Natural killer cell (primary cell): ENCODE results near the gene SIAH1. TPM values are rescaled to one million over a fixed set of nuclear protein-coding genes. Genes with fewer than 3 reads are reported as not detected.
"Not testable (repeated sequence)": the region's sequence is repeated elsewhere in the genome, so short reads cannot be mapped to it uniquely, and the experiment has no call there.

ENCODE experiments used
- ATAC-seq, 3 donors: fragments of 150-1000 bp in 2 of 3; fragments of 200-7000 bp in 1 of 3; cut with Tn5 transposase; 1 replicate in 1 of 3; 2 replicates in 2 of 3; pipeline ENCODE4 v1.10.0; 2021; ENCODE audit warnings: mild to moderate bottlenecking in 2 of 3, moderate library complexity in 2 of 3
- DNase-seq, 2 donors: peaks; one replicate each; pipeline versions ENCODE4 v3.0.0 to v3.0.0-alpha.2; 2013 to 2021; ENCODE audit warnings: mixed read lengths in 1 of 2
- H3K27ac ChIP-seq: one replicate; pipeline ENCODE4 v1.5.1; 2013; ENCODE audit warnings: mild to moderate bottlenecking, low read length
- H3K27me3 ChIP-seq: one replicate; pipeline ENCODE4 v1.6.1; 2013; ENCODE audit warnings: low read length; ENCODE audit not compliant: control insufficient read depth, insufficient read depth
- H3K36me3 ChIP-seq: one replicate; pipeline ENCODE4 v1.6.1; 2013; ENCODE audit warnings: low read length; ENCODE audit not compliant: control insufficient read depth, insufficient read depth
- H3K4me1 ChIP-seq: one replicate; pipeline ENCODE4 v1.6.1; 2013; ENCODE audit warnings: low read length; ENCODE audit not compliant: control insufficient read depth, insufficient read depth
- H3K4me3 ChIP-seq: one replicate; pipeline ENCODE4 v1.5.1; 2013; ENCODE audit warnings: low read length
- H3K9me3 ChIP-seq: one replicate; pipeline ENCODE4 v1.6.1; 2013; ENCODE audit warnings: low read length; ENCODE audit not compliant: control insufficient read depth, insufficient read depth
- H3K27ac Mint-ChIP-seq, 2 donors: one replicate each; pipeline ENCODE4 v1.8.0; 2022; ENCODE audit warnings: mild to moderate bottlenecking in 2 of 2, mixed read lengths in 2 of 2, moderate library complexity in 1 of 2
- H3K27me3 Mint-ChIP-seq, 2 donors: one replicate each; pipeline ENCODE4 v1.8.0; 2022; ENCODE audit warnings: low read depth in 2 of 2, mixed read lengths in 2 of 2
- H3K36me3 Mint-ChIP-seq: one replicate; pipeline ENCODE4 v1.8.0; 2022; ENCODE audit warnings: mixed read lengths
- H3K4me1 Mint-ChIP-seq, 2 donors: one replicate each; pipeline ENCODE4 v1.8.0; 2022; ENCODE audit warnings: mixed read lengths in 2 of 2
- H3K4me3 Mint-ChIP-seq: one replicate; pipeline ENCODE4 v1.8.0; 2022; ENCODE audit warnings: mild to moderate bottlenecking, moderate library complexity, mixed read lengths
- H3K9me3 Mint-ChIP-seq, 2 donors: one replicate each; pipeline ENCODE4 v1.8.0; 2022; ENCODE audit warnings: mixed read lengths in 2 of 2
- CTCF ChIP-seq: fragments of 200-600 bp; IDR thresholded peaks from one replicate; pipeline ENCODE4 v1.8.0; 2022; ENCODE audit warnings: antibody characterized with exemption
- WGBS: methylation state at CpG from one replicate; pipeline ENCODE4 v1.1.7; 2013; ENCODE audit warnings: missing lambda C conversion rate; ENCODE audit not compliant: insufficient coverage; 5-methylcytosine and 5-hydroxymethylcytosine counted together
- intact Hi-C: fragments of 100-400 bp; cut with micrococcal nuclease; formaldehyde crosslinking; loops from one replicate; pipeline ENCODE4 v1.14.2; 2022
- total RNA-seq, 4 donors: library from RNA; stranded (reverse); fragments of 120-200 nt in 1 of 4; gene quantifications; one replicate each; pipeline versions ENCODE4 v1.2.3 to v1.2.4, GENCODE V29; 2013 to 2022

The SIAH1 gene
- total RNA-seq, 3 donors from 2014 or later (not counting 1 experiment from before 2014, with no cell fraction given) = 52.9 to 57.7 (median 55.5) TPM

GRCh38 chr16:48373258-48374029, 11.8 kb downstream of the SIAH1 start:
- no peak overlapping the region for H3K4me3 ChIP-seq
- no peaks in the 10 kb centered on the region for H3K27me3 ChIP-seq
- H3K9me3 ChIP-seq = no peaks in the 10 kb centered on the region
- no peak for ATAC-seq
- no peaks in the 10 kb centered on the region for H3K36me3 ChIP-seq
- H3K4me1 ChIP-seq = peaks cover 3% of the 10 kb centered on the region
- H3K27me3 Mint-ChIP-seq = no peaks in the 10 kb centered on the region
- H3K4me3 Mint-ChIP-seq = no peak overlapping the region
- TF ChIP-seq CTCF = no peak
- no peak overlapping the region for H3K27ac ChIP-seq
- intact Hi-C loops = no loop called here
- DNase-seq = no peak
- H3K27ac Mint-ChIP-seq = no peak overlapping the region
- no peaks in the 10 kb centered on the region for H3K36me3 Mint-ChIP-seq
- WGBS = 92% methylated on average over 4 of the region's 4 CpGs
- peaks cover 10 to 17% of the 10 kb centered on the region in 2 donors for H3K4me1 Mint-ChIP-seq
- H3K9me3 Mint-ChIP-seq = no peaks in the 10 kb centered on the region

DNA sequence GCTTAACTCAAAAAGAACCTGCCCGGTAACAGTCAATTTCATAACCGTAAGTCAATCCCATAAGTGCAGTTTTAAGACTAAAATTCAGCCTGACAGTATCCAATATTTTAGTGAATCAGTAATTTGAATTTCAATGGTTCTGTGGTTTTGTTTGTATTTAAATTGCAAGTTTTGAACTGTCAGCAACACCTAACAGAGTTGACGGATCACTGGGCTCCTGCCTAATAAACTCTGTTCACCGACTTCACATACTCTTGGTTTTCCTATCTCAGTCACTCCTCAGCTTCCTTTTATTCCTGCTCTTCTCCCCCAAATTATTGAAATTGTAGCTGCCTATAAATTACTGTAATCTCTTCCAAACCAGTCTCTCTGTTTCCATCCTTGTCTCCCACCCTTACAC, 12.5 kb downstream of the SIAH1 start:
- H3K27ac ChIP-seq = no peak overlapping the region
- H3K36me3 ChIP-seq = no peaks in the 10 kb centered on the region
- no peak overlapping the region for H3K4me3 ChIP-seq
- H3K27me3 Mint-ChIP-seq = no peaks in the 10 kb centered on the region
- H3K9me3 Mint-ChIP-seq = no peaks in the 10 kb centered on the region
- DNase-seq (no peak), ATAC-seq (no peak)
- H3K36me3 Mint-ChIP-seq = no peaks in the 10 kb centered on the region
- no peaks in the 10 kb centered on the region for H3K9me3 ChIP-seq
- H3K4me1 Mint-ChIP-seq = peaks cover 5 to 11% of the 10 kb centered on the region in 2 donors
- no peaks in the 10 kb centered on the region for H3K27me3 ChIP-seq
- intact Hi-C loops = no loop called here
- 93% methylated on average over 4 of the region's 4 CpGs for WGBS
- no peak for TF ChIP-seq CTCF
- no peaks in the 10 kb centered on the region for H3K4me1 ChIP-seq
- H3K4me3 Mint-ChIP-seq = no peak overlapping the region
- H3K27ac Mint-ChIP-seq = no peak overlapping the region

- H3K4me3 Mint-ChIP-seq = no peak overlapping the region
- H3K4me1 ChIP-seq = peaks cover 7% of the 10 kb centered on the region
- no peaks in the 10 kb centered on the region for H3K27me3 ChIP-seq
- no peaks in the 10 kb centered on the region for H3K36me3 ChIP-seq
- TF ChIP-seq CTCF = no peak
- no peaks in the 10 kb centered on the region for H3K9me3 ChIP-seq
- H3K9me3 Mint-ChIP-seq = no peaks in the 10 kb centered on the region
- H3K4me3 ChIP-seq = no peak overlapping the region
- no peak overlapping the region for H3K27ac Mint-ChIP-seq
- no peaks in the 10 kb centered on the region for H3K36me3 Mint-ChIP-seq
- ATAC-seq (no peak), DNase-seq (no peak)
- H3K27me3 Mint-ChIP-seq = no peaks in the 10 kb centered on the region
- intact Hi-C loops = no loop called here
- no peak overlapping the region for H3K27ac ChIP-seq
- H3K4me1 Mint-ChIP-seq = peaks cover 18 to 24% of the 10 kb centered on the region in 2 donors
These were observed 13.8 kb downstream of the SIAH1 start for GRCh38 chr16:48371393-48371780.

- H3K9me3 ChIP-seq, H3K27me3 ChIP-seq, DNase-seq, H3K4me1 ChIP-seq, H3K36me3 ChIP-seq, H3K9me3 Mint-ChIP-seq, H3K4me3 ChIP-seq, intact Hi-C loops, H3K27me3 Mint-ChIP-seq, ATAC-seq, H3K27ac ChIP-seq, H3K36me3 Mint-ChIP-seq, H3K27ac Mint-ChIP-seq, H3K4me3 Mint-ChIP-seq: not testable (repeated sequence)
- peaks cover 23 to 29% of the 10 kb centered on the region in 2 donors for H3K4me1 Mint-ChIP-seq
- WGBS = 93% methylated on average over 18 of the region's 18 CpGs
These were observed 14.4 kb downstream of the SIAH1 start for GRCh38 chr16:48370668-48371392.
